ENCODE measurements around the gene STK33. TPM values are rescaled to one million over a fixed set of nuclear protein-coding genes. Genes with fewer than 3 reads are reported as not detected.

STK33 gene
- total RNA-seq, 1 donor from 2014 or later, result 0.62 TPM

- no peaks in the 10 kb centered on the region for H3K9me3 Mint-ChIP-seq
- no peak overlapping the region for H3K4me3 Mint-ChIP-seq
- DNase-seq (ENCODE audit: low spot score), result no peak
- peaks cover 7% of the 10 kb centered on the region for H3K4me1 Mint-ChIP-seq (ENCODE audit: low read depth)
- H3K27ac Mint-ChIP-seq, result no peak overlapping the region
- intact Hi-C loops (cut with micrococcal nuclease), result no loop called here
- peaks cover 1% of the 10 kb centered on the region for H3K36me3 Mint-ChIP-seq (ENCODE audit: low read depth)
- no peaks in the 10 kb centered on the region for H3K27me3 Mint-ChIP-seq (ENCODE audit: insufficient read depth)
Observed at GRCh38 chr11:8615291-8616032, 21.4 kb upstream of the STK33 start.

GRCh38 chr11:8614497-8614896 lies 20.5 kb upstream of the STK33 start:
- Mint-ChIP-seq H3K4me1 (ENCODE audit: low read depth) (peaks cover 13% of the 10 kb centered on the region), H3K27me3 (ENCODE audit: insufficient read depth) (no peaks in the 10 kb centered on the region), H3K36me3 (ENCODE audit: low read depth) (peaks cover 1% of the 10 kb centered on the region), H3K4me3 (no peak overlapping the region), H3K27ac (no peak overlapping the region), H3K9me3 (no peaks in the 10 kb centered on the region)
- DNase-seq (ENCODE audit: low spot score), result no peak
- intact Hi-C loops (cut with micrococcal nuclease), result no loop called here

- no peak for DNase-seq (ENCODE audit: low spot score)
- H3K36me3 Mint-ChIP-seq (ENCODE audit: low read depth), result peaks cover 1% of the 10 kb centered on the region
- no peaks in the 10 kb centered on the region for H3K27me3 Mint-ChIP-seq (ENCODE audit: insufficient read depth)
- intact Hi-C loops (cut with micrococcal nuclease), result no loop called here
- H3K27ac Mint-ChIP-seq, result no peak overlapping the region
- peaks cover 13% of the 10 kb centered on the region for H3K4me1 Mint-ChIP-seq (ENCODE audit: low read depth)
- H3K9me3 Mint-ChIP-seq, result no peaks in the 10 kb centered on the region
- H3K4me3 Mint-ChIP-seq, result no peak overlapping the region
Observed at GRCh38 chr11:8613036-8613435, 19.0 kb upstream of the STK33 start.

GRCh38 chr11:8612522-8612921 lies 18.5 kb upstream of the STK33 start:
- Mint-ChIP-seq H3K27ac (no peak overlapping the region), H3K9me3 (no peaks in the 10 kb centered on the region), H3K36me3 (ENCODE audit: low read depth) (no peaks in the 10 kb centered on the region), H3K27me3 (ENCODE audit: insufficient read depth) (no peaks in the 10 kb centered on the region), H3K4me3 (no peak overlapping the region), H3K4me1 (ENCODE audit: low read depth) (peaks cover 13% of the 10 kb centered on the region)
- intact Hi-C loops (cut with micrococcal nuclease), result no loop called here
- DNase-seq (ENCODE audit: low spot score), result no peak

GRCh38 chr11:8610532-8611116 lies 16.6 kb upstream of the STK33 start:
- H3K36me3 Mint-ChIP-seq (ENCODE audit: low read depth), result no peaks in the 10 kb centered on the region
- H3K4me3 Mint-ChIP-seq, result no peak overlapping the region
- H3K4me1 Mint-ChIP-seq (ENCODE audit: low read depth), result peaks cover 13% of the 10 kb centered on the region
- peak overlapping the region; percentile 38 for H3K27ac Mint-ChIP-seq
- peak; percentile 56 for DNase-seq (ENCODE audit: low spot score)
- intact Hi-C loops (cut with micrococcal nuclease), result loop anchor here (2.0 kb wide), 1 partner anchor 72 kb away; the partner anchor contains the start of genes RPL27A and TRIM66
- peaks cover 2% of the 10 kb centered on the region for H3K27me3 Mint-ChIP-seq (ENCODE audit: insufficient read depth)
- H3K9me3 Mint-ChIP-seq, result no peaks in the 10 kb centered on the region

GRCh38 chr11:8608652-8609051 lies 14.6 kb upstream of the STK33 start:
- H3K27ac Mint-ChIP-seq, result no peak overlapping the region
- no peak for DNase-seq (ENCODE audit: low spot score)
- intact Hi-C loops (cut with micrococcal nuclease), result no loop called here
- no peaks in the 10 kb centered on the region for H3K36me3 Mint-ChIP-seq (ENCODE audit: low read depth)
- H3K9me3 Mint-ChIP-seq, result no peaks in the 10 kb centered on the region
- H3K27me3 Mint-ChIP-seq (ENCODE audit: insufficient read depth), result peaks cover 11% of the 10 kb centered on the region
- peaks cover 13% of the 10 kb centered on the region for H3K4me1 Mint-ChIP-seq (ENCODE audit: low read depth)
- no peak overlapping the region for H3K4me3 Mint-ChIP-seq

- Mint-ChIP-seq H3K27me3 (ENCODE audit: insufficient read depth) (peaks cover 14% of the 10 kb centered on the region), H3K36me3 (ENCODE audit: low read depth) (no peaks in the 10 kb centered on the region), H3K9me3 (no peaks in the 10 kb centered on the region), H3K27ac (no peak overlapping the region), H3K4me3 (no peak overlapping the region), H3K4me1 (ENCODE audit: low read depth) (peaks cover 12% of the 10 kb centered on the region)
- no peak for DNase-seq (ENCODE audit: low spot score)
- intact Hi-C loops (cut with micrococcal nuclease), result no loop called here
Observed at GRCh38 chr11:8605971-8606563, 12.0 kb upstream of the STK33 start.

GRCh38 chr11:8604078-8604723 lies 10.2 kb upstream of the STK33 start:
- DNase-seq (ENCODE audit: low spot score), result no peak
- no peaks in the 10 kb centered on the region for H3K9me3 Mint-ChIP-seq
- no peaks in the 10 kb centered on the region for H3K4me1 Mint-ChIP-seq (ENCODE audit: low read depth)
- H3K4me3 Mint-ChIP-seq, result no peak overlapping the region
- peaks cover 14% of the 10 kb centered on the region for H3K27me3 Mint-ChIP-seq (ENCODE audit: insufficient read depth)
- H3K27ac Mint-ChIP-seq, result no peak overlapping the region
- no peaks in the 10 kb centered on the region for H3K36me3 Mint-ChIP-seq (ENCODE audit: low read depth)
- intact Hi-C loops (cut with micrococcal nuclease), result loop anchor here (1.0 to 5.0 kb wide), 2 partner anchors 266 to 353 kb away; no protein-coding TSS in a partner anchor

- Mint-ChIP-seq H3K36me3 (ENCODE audit: low read depth) (no peaks in the 10 kb centered on the region), H3K27ac (no peak overlapping the region), H3K4me3 (no peak overlapping the region), H3K9me3 (no peaks in the 10 kb centered on the region), H3K27me3 (ENCODE audit: insufficient read depth) (peaks cover 14% of the 10 kb centered on the region), H3K4me1 (ENCODE audit: low read depth) (no peaks in the 10 kb centered on the region)
- intact Hi-C loops (cut with micrococcal nuclease), result loop anchor here (1.0 to 5.0 kb wide), 2 partner anchors 265 to 354 kb away; no protein-coding TSS in a partner anchor
- no peak for DNase-seq (ENCODE audit: low spot score)
Observed at GRCh38 chr11:8603696-8604077, 9.7 kb upstream of the STK33 start.

GRCh38 chr11:8601376-8602133 lies 7.5 kb upstream of the STK33 start:
- Mint-ChIP-seq H3K27me3 (ENCODE audit: insufficient read depth) (peaks cover 18% of the 10 kb centered on the region), H3K4me3 (no peak overlapping the region), H3K9me3 (no peaks in the 10 kb centered on the region), H3K36me3 (ENCODE audit: low read depth) (no peaks in the 10 kb centered on the region), H3K27ac (no peak overlapping the region), H3K4me1 (ENCODE audit: low read depth) (no peaks in the 10 kb centered on the region)
- intact Hi-C loops (cut with micrococcal nuclease), result loop anchor here (5.0 kb wide), 1 partner anchor 356 kb away; no protein-coding TSS in a partner anchor
- DNase-seq (ENCODE audit: low spot score), result no peak

- H3K27ac Mint-ChIP-seq, result no peak overlapping the region
- no peaks in the 10 kb centered on the region for H3K4me1 Mint-ChIP-seq (ENCODE audit: low read depth)
- no peak for DNase-seq (ENCODE audit: low spot score)
- H3K27me3 Mint-ChIP-seq (ENCODE audit: insufficient read depth), result peaks cover 32% of the 10 kb centered on the region
- no peaks in the 10 kb centered on the region for H3K9me3 Mint-ChIP-seq
- no peak overlapping the region for H3K4me3 Mint-ChIP-seq
- H3K36me3 Mint-ChIP-seq (ENCODE audit: low read depth), result no peaks in the 10 kb centered on the region
- intact Hi-C loops (cut with micrococcal nuclease), result no loop called here
Observed at GRCh38 chr11:8598506-8598905, 4.5 kb upstream of the STK33 start.

- Mint-ChIP-seq H3K36me3 (ENCODE audit: low read depth) (no peaks in the 10 kb centered on the region), H3K9me3 (no peaks in the 10 kb centered on the region), H3K4me3 (no peak overlapping the region), H3K27me3 (ENCODE audit: insufficient read depth) (peaks cover 42% of the 10 kb centered on the region), H3K4me1 (ENCODE audit: low read depth) (no peaks in the 10 kb centered on the region), H3K27ac (no peak overlapping the region)
- DNase-seq (ENCODE audit: low spot score), result no peak
- intact Hi-C loops (cut with micrococcal nuclease), result no loop called here
Observed at GRCh38 chr11:8597182-8597581, 3.2 kb upstream of the STK33 start.
